Calu3 (cell line): ENCODE measurements around the gene MON1A. TPM values are rescaled to one million over a fixed set of nuclear protein-coding genes. Genes with fewer than 3 reads are reported as not detected.
A peak's percentile ranks its signal among the peaks of the same experiment; 100 is the strongest.

Source experiments
- Bru-seq: library from RNA; stranded (reverse); fragments of 400-500 nt; gene quantifications from one replicate; lab custom pipeline; 2021; lab: Mats Ljungman, UMichigan
- BruChase-seq, 2 experiments: library from RNA; stranded (reverse); fragments of 400-500 nt; gene quantifications; one replicate each; lab custom pipeline; 2021; lab: Mats Ljungman, UMichigan
- BruUV-seq: library from RNA; stranded (reverse); fragments of 400-500 nt; replicated peaks from 2 replicates; lab custom pipeline; 2021; lab: Mats Ljungman, UMichigan
- CTCF ChIA-PET: fragments of 300-600 bp; sonication (Branson Sonifier 250); formaldehyde crosslinking; loops from one replicate; lab custom pipeline; 2022; ENCODE audit warnings: antibody characterized with exemption; lab: Charles Lee
- DNase-seq: peaks from one replicate; pipeline ENCODE4 v3.0.0; 2022
- H3K27ac Mint-ChIP-seq: one replicate; pipeline ENCODE4 v1.8.0; 2022; ENCODE audit warnings: mixed read lengths; ENCODE audit not compliant: unreplicated experiment
- H3K27me3 Mint-ChIP-seq: one replicate; pipeline ENCODE4 v1.8.0; 2022; ENCODE audit warnings: mixed read lengths; ENCODE audit not compliant: unreplicated experiment
- H3K36me3 Mint-ChIP-seq: one replicate; pipeline ENCODE4 v1.8.0; 2022; ENCODE audit warnings: mild to moderate bottlenecking, moderate library complexity, mixed read lengths; ENCODE audit not compliant: insufficient read depth, unreplicated experiment
- H3K4me1 Mint-ChIP-seq: one replicate; pipeline ENCODE4 v1.8.0; 2022; ENCODE audit warnings: mild to moderate bottlenecking, low read depth, mixed read lengths; ENCODE audit not compliant: unreplicated experiment
- H3K4me3 Mint-ChIP-seq: one replicate; pipeline ENCODE4 v1.8.0; 2022; ENCODE audit warnings: mild to moderate bottlenecking, low read depth, moderate library complexity, mixed read lengths; ENCODE audit not compliant: unreplicated experiment
- H3K9me3 Mint-ChIP-seq: one replicate; pipeline ENCODE4 v1.8.0; 2022; ENCODE audit warnings: low read depth, mixed read lengths; ENCODE audit not compliant: unreplicated experiment
- CTCF ChIP-seq: fragments of 200-600 bp; IDR thresholded peaks from one replicate; pipeline ENCODE4 v1.8.0; 2022; ENCODE audit warnings: antibody characterized with exemption; ENCODE audit not compliant: unreplicated experiment
- intact Hi-C: fragments of 100-400 bp; cut with micrococcal nuclease; formaldehyde crosslinking; loops from one replicate; pipeline ENCODE4 v1.10.0; 2022; ENCODE audit not compliant: unreplicated experiment
- long read RNA-seq: library from polyadenylated mRNA; stranded (forward); transcript quantifications from one replicate; pipeline ENCODE4 v2.0.0, GENCODE V29; 2022
- total RNA-seq: library from RNA; stranded (reverse); gene quantifications from 2 replicates; pipeline ENCODE4 v1.2.3, GENCODE V29; 2022

MON1A gene
- total RNA-seq (8.4 and 10.6 TPM in 2 replicates), Bru-seq, nascent RNA (percentile 42 among the genes with signal in this experiment), BruChase-seq, experiment 1, labeled RNA remaining after a 6-hour chase (percentile 43 among the genes with signal in this experiment), BruChase-seq, experiment 2, labeled RNA remaining after a 2-hour chase (percentile 44 among the genes with signal in this experiment)
- long read RNA-seq, transcript MON1A-201 (6 exons, 2,370 nt) = major isoform, 10 of 18 reads
- long read RNA-seq, partial matches to known transcripts = 6 of 18 reads
- long read RNA-seq, other reads (novel, unspliced or antisense) = 0 of 18 reads

GRCh38 chr3:49929291-49930167 lies at the start of gene MON1A:
TSS of gene MON1A (minus strand) at chr3:49929811. CDS start at chr3:49913346, 16,465 bp downstream.
- Mint-ChIP-seq H3K36me3 (peaks cover 9% of the 10 kb centered on the region), H3K9me3 (no peaks in the 10 kb centered on the region), H3K27me3 (no peaks in the 10 kb centered on the region), H3K4me1 (peaks cover 21% of the 10 kb centered on the region), H3K4me3 (peak within 1 kb of the TSS; percentile 94), H3K27ac (peak within 1 kb of the TSS; percentile 69)
- TF ChIP-seq CTCF = no peak
- CTCF ChIA-PET = interaction anchor here (0.6 to 2.1 kb wide), 10 partner anchors 11 to 210 kb away, joined by 3 to 18 read pairs (median 6); partner anchors contain the start of genes INKA1, IP6K1 and RBM6
- peak; percentile 97 for DNase-seq
- intact Hi-C loops = no loop called here
- no TSS peak for BruUV-seq

GRCh38 chr3:49976942-49977341 lies 47.3 kb upstream of the MON1A start:
- intact Hi-C loops = no loop called here
- TF ChIP-seq CTCF = no peak
- Mint-ChIP-seq H3K4me3 (no peak overlapping the region), H3K36me3 (peaks cover 18% of the 10 kb centered on the region), H3K9me3 (no peaks in the 10 kb centered on the region), H3K27ac (no peak overlapping the region), H3K27me3 (no peaks in the 10 kb centered on the region), H3K4me1 (no peaks in the 10 kb centered on the region)
- no peak for DNase-seq
- BruUV-seq = no TSS peak
- CTCF ChIA-PET = no interaction called here

- H3K27me3 Mint-ChIP-seq = no peaks in the 10 kb centered on the region
- no peak for TF ChIP-seq CTCF
- BruUV-seq = no TSS peak
- CTCF ChIA-PET = no interaction called here
- DNase-seq = no peak
- H3K4me1 Mint-ChIP-seq = no peaks in the 10 kb centered on the region
- H3K27ac Mint-ChIP-seq = no peak overlapping the region
- H3K36me3 Mint-ChIP-seq = peaks cover 22% of the 10 kb centered on the region
- intact Hi-C loops = no loop called here
- H3K9me3 Mint-ChIP-seq = no peaks in the 10 kb centered on the region
- H3K4me3 Mint-ChIP-seq = no peak overlapping the region
Observed at GRCh38 chr3:49972656-49973055, 43.0 kb upstream of the MON1A start.

GRCh38 chr3:49968346-49968745 lies 38.7 kb upstream of the MON1A start:
- CTCF ChIA-PET = no interaction called here
- Mint-ChIP-seq H3K27ac (no peak overlapping the region), H3K4me1 (no peaks in the 10 kb centered on the region), H3K36me3 (peaks cover 16% of the 10 kb centered on the region), H3K9me3 (no peaks in the 10 kb centered on the region), H3K4me3 (no peak overlapping the region), H3K27me3 (no peaks in the 10 kb centered on the region)
- DNase-seq = no peak
- TF ChIP-seq CTCF = no peak
- BruUV-seq = TSS peak; percentile 64
- intact Hi-C loops = no loop called here
